ENCODE results near the gene RPS19. TPM values are rescaled to one million over a fixed set of nuclear protein-coding genes. Genes with fewer than 3 reads are reported as not detected.

Gene RPS19
- total and polyA plus RNA-seq, 4 donors, result 275 to 655 (median 476) TPM

GRCh38 chr19:41893899-41894298, 33.8 kb downstream of the RPS19 start:
- H3K27me3 ChIP-seq (ENCODE audit: control insufficient read depth in 4 of 4, insufficient read depth in 4 of 4, low read length in 3 of 4), result no peaks in the 10 kb centered on the region
- H3K36me3 ChIP-seq (ENCODE audit: control insufficient read depth in 4 of 4, insufficient read depth in 3 of 4, low read depth in 1 of 4, low read length in 3 of 4), result peaks cover 10 to 62% (median 15%) of the 10 kb centered on the region in 4 donors
- 84% methylated on average over 6 of the region's 6 CpGs for WGBS
- H3K27ac ChIP-seq (ENCODE audit: low read depth in 1 of 2, low read length in 2 of 2), result no peak overlapping the region
- no peak for DNase-seq (ENCODE audit: low spot score)
- H3K4me1 ChIP-seq (ENCODE audit: control insufficient read depth in 4 of 4, insufficient read depth in 4 of 4, low read length in 3 of 4), result no peaks in the 10 kb centered on the region
- TF ChIP-seq FOXA1 (IDR thresholded peaks at IDR 0.05) (no peak), HNF4A (conservative IDR thresholded peaks at IDR 0.05) (no peak), ZBTB33 (IDR thresholded peaks at IDR 0.05) (no peak), ATF3 (IDR thresholded peaks at IDR 0.05) (no peak), YY1 (IDR thresholded peaks at IDR 0.05) (no peak), RAD21 (IDR thresholded peaks at IDR 0.05) (no peak)
- no peak overlapping the region for H3K4me3 ChIP-seq (ENCODE audit: low read depth in 1 of 3, low read length in 3 of 3)
- H3K9me3 ChIP-seq (ENCODE audit: control insufficient read depth in 4 of 4, low read length in 3 of 4), result no peaks in the 10 kb centered on the region
- H3K9ac ChIP-seq (ENCODE audit: low read depth in 1 of 2, low read length in 2 of 2), result no peak overlapping the region

GRCh38 chr19:41894350-41894749, 34.3 kb downstream of the RPS19 start:
- H3K9ac ChIP-seq (ENCODE audit: low read depth in 1 of 2, low read length in 2 of 2), result no peak overlapping the region
- H3K27me3 ChIP-seq (ENCODE audit: control insufficient read depth in 4 of 4, insufficient read depth in 4 of 4, low read length in 3 of 4), result no peaks in the 10 kb centered on the region
- DNase-seq (ENCODE audit: low spot score), result no peak
- no peak for TF ChIP-seq RXRA (IDR thresholded peaks at IDR 0.05)
- TF ChIP-seq NR2F2 (IDR thresholded peaks at IDR 0.05), result no peak
- no peak for TF ChIP-seq ATF3 (IDR thresholded peaks at IDR 0.05)
- TF ChIP-seq TAF1 (conservative IDR thresholded peaks at IDR 0.05), result no peak
- no peak for TF ChIP-seq MAX (IDR thresholded peaks at IDR 0.05)
- no peak for TF ChIP-seq ZBTB33 (IDR thresholded peaks at IDR 0.05)
- TF ChIP-seq HNF4G (IDR thresholded peaks at IDR 0.05), result no peak
- no peak for TF ChIP-seq REST (IDR thresholded peaks at IDR 0.05)
- TF ChIP-seq HNF4A (conservative IDR thresholded peaks at IDR 0.05), result no peak
- no peak for TF ChIP-seq RAD21 (IDR thresholded peaks at IDR 0.05)
- no peak for TF ChIP-seq EGR1 (IDR thresholded peaks at IDR 0.05; ENCODE audit: low read depth in 2 of 2)
- TF ChIP-seq GABPA (IDR thresholded peaks at IDR 0.05 in 1 of 2, conservative IDR thresholded peaks at IDR 0.05 in 1 of 2), result no peak
- no peak for TF ChIP-seq FOXA2 (IDR thresholded peaks at IDR 0.05)
- no peak for TF ChIP-seq JUND (IDR thresholded peaks at IDR 0.05)
- no peak for TF ChIP-seq CTCF (IDR thresholded peaks at IDR 0.05; ENCODE audit: low read depth, low read length, missing input control)
- TF ChIP-seq FOXA1 (IDR thresholded peaks at IDR 0.05), result no peak
- TF ChIP-seq YY1 (IDR thresholded peaks at IDR 0.05), result no peak
- TF ChIP-seq SP1 (IDR thresholded peaks at IDR 0.05), result no peak
- peaks cover 8 to 62% (median 14%) of the 10 kb centered on the region in 4 donors for H3K36me3 ChIP-seq (ENCODE audit: control insufficient read depth in 4 of 4, insufficient read depth in 3 of 4, low read depth in 1 of 4, low read length in 3 of 4)
- H3K4me1 ChIP-seq (ENCODE audit: control insufficient read depth in 4 of 4, insufficient read depth in 4 of 4, low read length in 3 of 4), result no peaks in the 10 kb centered on the region
- WGBS, result 91% methylated on average over 14 of the region's 14 CpGs
- H3K4me3 ChIP-seq (ENCODE audit: low read depth in 1 of 3, low read length in 3 of 3), result no peak overlapping the region
- no peak overlapping the region for H3K27ac ChIP-seq (ENCODE audit: low read depth in 1 of 2, low read length in 2 of 2)
- no peaks in the 10 kb centered on the region for H3K9me3 ChIP-seq (ENCODE audit: control insufficient read depth in 4 of 4, low read length in 3 of 4)
